T-helper 1 cell treated with Interleukin-12 subunit alpha and Interleukin-12 subunit beta and Interleukin-4 antibody, amounts not matched to agents 30 μg/mL and 1 μg/mL, for 36 hours (primary cell): ENCODE data around the gene SLC9C1.

Experiments used
- H3K27ac Mint-ChIP-seq: one replicate; pipeline ENCODE4 v1.8.0; 2021; ENCODE audit warnings: mild to moderate bottlenecking, mixed read lengths
- H3K27me3 Mint-ChIP-seq: one replicate; pipeline ENCODE4 v1.8.0; 2021; ENCODE audit warnings: low read depth, mixed read lengths
- H3K36me3 Mint-ChIP-seq: one replicate; pipeline ENCODE4 v1.8.0; 2021; ENCODE audit warnings: low read depth, mixed read lengths
- H3K4me1 Mint-ChIP-seq: one replicate; pipeline ENCODE4 v1.8.0; 2021; ENCODE audit warnings: low read depth, mixed read lengths
- H3K4me3 Mint-ChIP-seq: one replicate; pipeline ENCODE4 v1.8.0; 2021; ENCODE audit warnings: mild to moderate bottlenecking, moderate library complexity, mixed read lengths
- H3K9me3 Mint-ChIP-seq: one replicate; pipeline ENCODE4 v1.8.0; 2021; ENCODE audit warnings: mixed read lengths

The SLC9C1 gene

DNA sequence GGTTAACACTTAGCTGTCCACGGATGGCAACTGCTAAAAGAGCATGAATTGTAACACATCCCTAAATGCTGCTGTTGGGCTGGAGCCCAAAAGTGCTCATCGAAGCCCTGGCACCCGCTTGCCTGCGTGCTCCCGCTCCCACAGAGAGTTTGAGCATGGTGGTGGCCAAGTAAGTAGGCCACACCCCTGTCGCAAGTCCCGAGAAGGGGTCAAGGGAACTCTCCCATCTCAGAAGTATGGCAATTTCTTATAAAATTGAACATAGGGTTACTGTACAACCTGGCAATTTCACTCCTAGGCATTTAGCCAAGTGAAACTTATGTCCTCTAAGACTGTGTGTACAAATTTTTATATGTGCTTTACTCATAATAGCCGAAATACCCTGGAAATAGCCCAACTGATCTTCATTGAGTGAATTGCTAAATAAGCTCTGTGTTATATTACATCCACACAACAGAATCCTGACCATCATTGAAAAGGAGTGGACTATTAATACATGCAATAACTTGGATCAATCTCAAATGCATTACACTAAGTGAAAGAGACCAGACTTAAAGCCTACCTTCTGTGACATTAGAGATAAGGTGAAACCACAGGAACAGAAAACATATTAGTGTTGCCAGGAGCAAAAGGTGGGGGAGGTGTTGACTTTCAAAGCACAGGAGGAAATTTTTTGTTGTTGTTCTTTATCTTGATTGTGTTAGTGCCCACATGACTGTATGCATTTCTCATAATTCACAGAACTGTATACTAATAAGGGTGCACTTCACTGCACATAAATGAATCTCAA is 159.5 kb downstream of the SLC9C1 start:
- H3K27me3 Mint-ChIP-seq, result no peaks in the 10 kb centered on the region
- peak overlapping the region; percentile 3 for H3K4me3 Mint-ChIP-seq
- H3K27ac Mint-ChIP-seq, result peak overlapping the region; percentile 61
- H3K9me3 Mint-ChIP-seq, result no peaks in the 10 kb centered on the region
- peaks cover 8% of the 10 kb centered on the region for H3K36me3 Mint-ChIP-seq
- peaks cover 58% of the 10 kb centered on the region for H3K4me1 Mint-ChIP-seq

DNA sequence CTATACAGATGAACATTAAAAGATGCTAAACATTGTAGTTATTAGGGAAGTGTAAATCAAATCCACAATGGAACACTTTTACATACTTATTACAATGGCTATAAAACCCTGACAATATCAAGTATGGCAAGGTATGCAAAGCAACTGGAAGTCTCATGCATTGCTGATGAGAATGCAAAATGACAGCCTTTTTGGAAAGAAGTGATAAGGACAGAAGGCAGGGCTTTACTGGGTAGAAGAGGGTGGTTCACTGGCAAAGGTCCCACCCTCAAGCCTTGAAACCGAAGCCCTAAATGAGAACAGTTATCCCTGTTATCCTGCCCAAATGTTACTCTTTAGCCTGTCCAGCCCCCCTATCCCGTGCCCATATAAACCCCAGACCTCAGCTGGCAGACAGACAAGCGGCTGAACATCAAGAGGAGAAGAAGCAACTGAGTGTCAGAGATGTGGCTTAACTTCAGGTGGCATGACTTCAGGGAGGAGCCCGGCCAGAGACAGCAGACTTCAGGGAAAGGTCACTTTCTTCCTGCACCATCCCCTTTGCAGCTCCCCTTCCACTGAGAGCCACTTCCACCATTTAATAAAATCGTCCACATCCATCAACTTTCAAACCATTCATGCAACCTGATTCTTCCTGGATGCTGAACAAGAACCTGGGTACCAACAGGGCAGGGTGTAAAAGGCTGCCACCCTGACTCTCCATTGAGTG is 160.2 kb downstream of the SLC9C1 start:
- Mint-ChIP-seq H3K4me3 (peak overlapping the region; percentile 92), H3K9me3 (no peaks in the 10 kb centered on the region), H3K36me3 (peaks cover 10% of the 10 kb centered on the region), H3K27ac (peak overlapping the region; percentile 95), H3K4me1 (peaks cover 66% of the 10 kb centered on the region), H3K27me3 (no peaks in the 10 kb centered on the region)

DNA sequence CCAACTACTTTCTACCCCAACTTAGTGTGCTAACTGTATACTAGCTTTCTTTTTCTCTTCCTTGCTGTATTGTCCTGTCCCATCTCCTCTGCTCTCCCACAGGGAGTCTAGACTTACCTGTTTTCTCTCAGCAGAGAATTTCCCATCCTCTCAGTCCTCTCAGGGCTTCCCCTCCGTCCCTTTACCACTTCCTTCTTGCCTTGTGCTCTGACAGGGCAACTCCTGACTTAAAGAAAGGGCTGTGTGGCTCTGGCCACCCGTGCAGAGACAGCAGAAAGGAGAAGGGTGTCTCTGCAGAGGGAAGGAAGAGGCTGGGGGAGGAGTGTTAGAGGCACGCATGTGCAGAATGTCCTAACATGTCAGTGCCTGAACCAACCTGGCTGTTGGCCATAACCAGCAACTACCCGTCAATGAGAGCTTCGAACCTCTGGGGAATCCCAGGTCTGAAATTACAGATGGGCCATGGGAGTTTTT is 161.0 kb downstream of the SLC9C1 start, which contains the start of gene GCSAM:
TSS of gene GCSAM (minus strand) at position 274 of the 474 bp plus-strand sequence. CDS start at position 146, 128 bp downstream.
- H3K4me1 Mint-ChIP-seq, result peaks cover 73% of the 10 kb centered on the region
- no peaks in the 10 kb centered on the region for H3K9me3 Mint-ChIP-seq
- peaks cover 11% of the 10 kb centered on the region for H3K36me3 Mint-ChIP-seq
- H3K4me3 Mint-ChIP-seq, result peak within 1 kb of the TSS; percentile 92
- no peaks in the 10 kb centered on the region for H3K27me3 Mint-ChIP-seq
- H3K27ac Mint-ChIP-seq, result peak within 1 kb of the TSS; percentile 95

DNA sequence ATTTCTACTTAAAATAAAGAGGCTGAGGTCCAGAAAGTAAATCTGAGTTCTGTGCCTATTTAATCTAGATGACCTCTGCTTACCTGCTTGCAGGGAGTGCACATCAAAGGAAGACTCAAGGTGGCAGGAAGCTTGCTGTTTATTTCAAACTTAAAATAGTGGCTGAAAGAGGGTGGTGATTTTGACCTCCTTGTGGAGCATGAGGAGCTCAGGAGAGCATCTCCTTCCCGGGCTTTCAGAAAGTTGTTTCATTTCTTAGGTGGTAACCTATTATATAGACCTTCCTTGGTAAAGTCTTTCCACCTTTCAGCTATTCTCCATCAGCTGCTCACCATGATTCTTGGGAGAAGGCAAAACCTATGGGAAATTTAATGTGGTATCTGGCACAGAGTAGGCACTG is 161.5 kb downstream of the SLC9C1 start:
- peaks cover 78% of the 10 kb centered on the region for H3K4me1 Mint-ChIP-seq

DNA sequence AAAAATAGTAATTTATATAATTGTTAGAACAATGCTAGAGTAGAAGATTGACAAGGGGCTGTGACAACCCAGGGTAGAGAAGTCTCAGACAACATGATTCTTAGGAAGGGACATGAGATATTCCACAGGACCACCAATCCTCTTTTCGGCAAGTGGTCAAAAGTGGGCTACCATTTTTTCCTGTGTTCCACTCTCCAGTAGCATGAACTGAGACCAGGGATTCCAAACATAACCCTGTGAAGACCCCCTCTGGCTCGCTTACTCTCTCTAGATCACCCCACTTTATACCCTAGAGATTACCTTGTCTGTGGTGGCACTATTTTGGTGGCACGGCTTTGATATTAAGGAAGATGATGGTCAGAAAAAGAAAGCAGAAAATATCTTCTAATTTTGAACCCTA is 161.9 kb downstream of the SLC9C1 start:
- Mint-ChIP-seq H3K36me3 (peaks cover 14% of the 10 kb centered on the region), H3K4me1 (peaks cover 83% of the 10 kb centered on the region), H3K9me3 (no peaks in the 10 kb centered on the region), H3K4me3 (no peak overlapping the region), H3K27ac (peak overlapping the region; percentile 53), H3K27me3 (no peaks in the 10 kb centered on the region)

More for the DNA sequence above, 161.5 kb downstream of the SLC9C1 start:
- Mint-ChIP-seq H3K27me3 (no peaks in the 10 kb centered on the region), H3K4me3 (peak overlapping the region; percentile 92), H3K9me3 (no peaks in the 10 kb centered on the region), H3K27ac (peak overlapping the region; percentile 95), H3K36me3 (peaks cover 11% of the 10 kb centered on the region)

DNA sequence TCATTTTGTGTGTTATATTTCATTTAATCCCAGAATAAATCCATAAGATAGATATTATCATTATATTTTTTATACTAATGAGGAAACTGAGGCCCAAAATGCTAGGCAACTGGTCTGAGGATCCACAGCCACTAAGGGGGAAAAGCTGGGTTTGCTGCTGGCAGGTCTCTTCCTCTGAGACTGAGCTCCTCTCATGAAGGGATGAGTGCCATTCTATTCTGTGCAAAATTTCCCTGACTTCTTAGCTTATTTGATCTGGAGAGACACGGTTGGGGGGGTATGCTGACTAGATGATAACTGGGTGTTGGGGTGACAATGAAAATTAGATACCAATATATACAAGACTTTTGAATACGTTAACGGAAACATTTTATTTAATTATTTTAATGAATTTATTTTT is 162.9 kb downstream of the SLC9C1 start:
- Mint-ChIP-seq H3K9me3 (no peaks in the 10 kb centered on the region), H3K27ac (no peak overlapping the region), H3K4me1 (peaks cover 84% of the 10 kb centered on the region), H3K4me3 (no peak overlapping the region), H3K27me3 (no peaks in the 10 kb centered on the region), H3K36me3 (peaks cover 20% of the 10 kb centered on the region)

DNA sequence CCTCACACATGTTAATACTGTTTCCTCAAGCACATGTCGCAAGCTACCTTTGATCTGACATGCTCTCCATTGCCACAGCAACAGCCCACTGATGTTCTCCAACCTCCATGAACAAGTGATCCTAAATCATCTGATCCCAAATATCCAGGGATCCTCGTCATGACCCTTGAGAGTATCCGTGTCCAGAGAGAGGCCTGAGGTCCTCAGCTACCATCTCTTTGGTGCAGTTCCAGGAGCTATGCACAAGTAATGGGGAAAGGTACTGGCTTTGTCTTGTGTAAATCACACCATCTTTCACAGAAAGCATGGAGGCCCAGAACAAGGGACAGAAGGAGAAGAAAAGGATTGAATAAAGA is 163.4 kb downstream of the SLC9C1 start:
- no peaks in the 10 kb centered on the region for H3K9me3 Mint-ChIP-seq
- peak overlapping the region; percentile 45 for H3K27ac Mint-ChIP-seq
- H3K4me1 Mint-ChIP-seq, result peaks cover 83% of the 10 kb centered on the region
- peaks cover 23% of the 10 kb centered on the region for H3K36me3 Mint-ChIP-seq
- H3K27me3 Mint-ChIP-seq, result no peaks in the 10 kb centered on the region
- H3K4me3 Mint-ChIP-seq, result peak overlapping the region; percentile 8

DNA sequence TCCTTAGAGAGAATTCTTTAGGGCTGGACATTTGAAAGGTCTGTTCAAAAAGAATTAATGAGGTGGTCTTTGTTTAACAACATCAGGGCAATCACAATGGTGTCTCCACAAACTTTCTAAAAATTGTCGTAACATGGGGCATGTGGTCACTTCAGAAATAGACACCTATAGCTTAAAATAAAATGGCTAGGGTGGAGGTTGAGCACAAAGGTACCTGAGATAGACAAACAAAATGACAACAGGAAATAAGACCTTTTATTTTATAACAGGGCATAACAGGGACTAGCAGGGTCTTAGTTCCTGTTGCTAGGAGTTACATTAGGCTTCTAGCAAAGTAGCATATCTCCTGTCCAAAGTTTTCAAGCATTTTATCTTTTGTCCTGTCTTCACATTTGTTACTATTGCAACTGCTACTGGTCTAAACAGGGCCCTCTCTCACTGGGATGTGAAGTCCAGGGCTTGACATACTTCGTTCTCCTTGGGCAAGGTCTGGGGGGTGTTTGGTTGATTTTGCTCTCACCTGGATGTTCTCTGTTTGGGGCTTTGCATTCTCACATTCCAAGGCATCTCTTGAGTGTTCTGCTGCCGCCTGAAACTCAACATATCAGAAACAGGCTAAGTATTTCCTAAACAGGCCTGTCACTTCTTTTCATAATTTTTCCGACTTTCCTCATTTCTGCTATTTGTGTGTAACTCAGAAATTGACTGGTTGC is 163.9 kb downstream of the SLC9C1 start:
- Mint-ChIP-seq H3K4me3 (no peak overlapping the region), H3K9me3 (no peaks in the 10 kb centered on the region), H3K27ac (peak overlapping the region; percentile 45), H3K36me3 (peaks cover 23% of the 10 kb centered on the region), H3K4me1 (peaks cover 80% of the 10 kb centered on the region), H3K27me3 (no peaks in the 10 kb centered on the region)

DNA sequence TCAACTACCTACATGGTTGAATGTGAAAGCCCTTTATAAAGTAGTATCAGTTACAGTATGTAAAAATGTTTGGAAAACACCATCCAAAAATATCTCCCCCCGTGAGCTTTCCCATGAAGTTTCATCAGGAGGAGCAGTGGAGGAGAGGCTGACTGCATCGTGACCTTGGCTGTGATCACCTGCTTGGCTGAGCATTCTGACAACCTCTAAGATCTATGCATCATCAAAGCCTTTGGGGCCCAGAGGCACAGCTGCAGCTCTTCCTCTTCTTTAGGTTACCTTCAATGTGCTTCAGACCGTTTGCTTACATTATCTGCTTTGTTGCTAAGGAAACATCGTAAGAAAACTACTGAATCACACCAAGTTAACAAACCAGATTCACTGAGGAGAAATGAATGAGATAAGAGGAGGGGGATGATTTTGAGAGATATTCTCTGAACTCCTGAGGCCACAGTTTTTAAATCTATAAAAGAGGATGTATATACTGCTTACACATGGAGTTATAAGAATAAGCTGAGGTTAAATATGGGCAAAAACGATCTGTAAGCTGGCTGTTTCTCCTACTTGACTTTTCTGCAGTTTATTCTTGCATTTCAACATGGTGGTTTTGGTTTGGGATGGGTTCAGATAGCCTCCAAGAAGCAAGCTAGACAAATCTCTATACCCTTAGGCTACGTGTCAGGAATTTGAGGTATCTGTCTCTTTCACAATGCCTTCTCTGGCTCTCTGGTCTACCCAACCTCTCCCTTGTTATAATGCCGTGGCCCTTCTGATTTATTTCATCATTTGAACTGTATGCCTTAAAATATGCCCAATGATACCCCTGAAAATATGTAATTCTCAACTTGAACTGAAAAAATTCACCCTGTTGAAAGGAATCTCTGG is 164.9 kb downstream of the SLC9C1 start:
- H3K27ac Mint-ChIP-seq, result peak overlapping the region; percentile 72
- H3K27me3 Mint-ChIP-seq, result no peaks in the 10 kb centered on the region
- H3K4me1 Mint-ChIP-seq, result peaks cover 71% of the 10 kb centered on the region
- H3K9me3 Mint-ChIP-seq, result no peaks in the 10 kb centered on the region
- peaks cover 29% of the 10 kb centered on the region for H3K36me3 Mint-ChIP-seq
- H3K4me3 Mint-ChIP-seq, result peak overlapping the region; percentile 52

DNA sequence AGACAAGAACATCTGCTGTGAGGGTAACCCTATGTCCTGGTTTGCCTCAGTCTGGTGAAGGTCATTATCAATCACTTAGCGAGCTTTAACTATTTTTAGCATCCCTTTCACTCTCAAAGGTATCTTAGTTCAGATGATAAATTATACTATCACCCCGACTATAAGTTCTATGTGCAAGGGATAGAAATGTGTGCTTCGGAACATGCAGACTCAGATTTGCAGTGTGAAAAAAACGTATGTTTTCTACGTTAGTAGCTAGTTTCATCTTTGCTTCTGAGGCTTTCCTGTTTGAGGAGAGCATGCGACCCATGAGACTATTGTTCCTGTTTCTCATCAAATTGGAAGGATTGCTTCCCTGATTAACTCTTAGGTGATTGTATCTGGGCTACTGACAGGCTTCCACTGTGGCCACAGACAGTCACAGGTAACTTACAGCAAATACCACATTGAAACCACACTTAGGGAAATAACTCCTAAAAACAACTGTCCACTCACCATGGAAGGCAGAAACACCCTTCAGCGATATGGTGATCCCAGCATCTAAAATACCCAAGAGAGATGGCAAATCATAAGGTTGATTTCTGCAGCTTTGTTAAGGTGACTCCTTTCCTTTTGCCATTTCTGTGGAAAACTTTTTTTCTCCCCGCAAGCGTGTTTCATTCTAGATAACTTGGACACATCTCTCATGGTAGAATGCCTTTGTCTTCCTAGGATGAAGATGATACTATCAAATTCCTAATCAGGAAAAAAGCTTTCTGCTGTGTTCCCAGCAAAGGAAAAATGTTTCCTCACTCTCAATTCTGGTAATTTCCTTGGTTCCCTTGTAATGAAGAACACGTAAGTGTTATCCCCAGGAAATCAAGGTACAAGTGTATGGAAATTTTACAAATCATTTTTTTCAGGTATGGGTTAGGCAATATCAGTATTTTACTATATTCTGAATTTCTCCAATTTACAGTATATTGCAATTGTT is 166.2 kb downstream of the SLC9C1 start:
- H3K27ac Mint-ChIP-seq, result peak overlapping the region; percentile 76
- peak overlapping the region; percentile 67 for H3K4me3 Mint-ChIP-seq
- peaks cover 60% of the 10 kb centered on the region for H3K4me1 Mint-ChIP-seq
- no peaks in the 10 kb centered on the region for H3K27me3 Mint-ChIP-seq
- peaks cover 36% of the 10 kb centered on the region for H3K36me3 Mint-ChIP-seq
- no peaks in the 10 kb centered on the region for H3K9me3 Mint-ChIP-seq

DNA sequence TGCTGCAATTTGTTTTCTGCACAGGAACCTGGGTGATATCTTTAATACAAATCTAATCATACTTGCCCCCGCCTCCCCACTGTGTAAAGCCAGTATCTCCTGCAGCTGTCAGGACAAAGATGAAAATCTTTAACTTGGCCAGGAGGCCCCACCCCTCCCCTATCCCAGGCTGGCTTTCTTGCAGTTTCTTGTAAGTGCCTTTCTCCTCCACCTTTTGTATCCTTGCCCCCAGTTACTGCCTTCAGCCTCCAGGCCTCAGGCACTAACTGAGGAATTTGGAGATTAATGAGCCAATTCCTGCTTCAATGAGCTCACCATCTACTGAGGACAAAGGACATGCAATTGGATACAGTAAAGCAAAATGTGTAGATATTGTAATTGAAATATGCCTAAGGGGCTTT is 167.5 kb downstream of the SLC9C1 start:
- Mint-ChIP-seq H3K36me3 (peaks cover 42% of the 10 kb centered on the region), H3K27me3 (no peaks in the 10 kb centered on the region), H3K9me3 (no peaks in the 10 kb centered on the region), H3K27ac (peak overlapping the region; percentile 76), H3K4me1 (peaks cover 54% of the 10 kb centered on the region), H3K4me3 (peak overlapping the region; percentile 67)

DNA sequence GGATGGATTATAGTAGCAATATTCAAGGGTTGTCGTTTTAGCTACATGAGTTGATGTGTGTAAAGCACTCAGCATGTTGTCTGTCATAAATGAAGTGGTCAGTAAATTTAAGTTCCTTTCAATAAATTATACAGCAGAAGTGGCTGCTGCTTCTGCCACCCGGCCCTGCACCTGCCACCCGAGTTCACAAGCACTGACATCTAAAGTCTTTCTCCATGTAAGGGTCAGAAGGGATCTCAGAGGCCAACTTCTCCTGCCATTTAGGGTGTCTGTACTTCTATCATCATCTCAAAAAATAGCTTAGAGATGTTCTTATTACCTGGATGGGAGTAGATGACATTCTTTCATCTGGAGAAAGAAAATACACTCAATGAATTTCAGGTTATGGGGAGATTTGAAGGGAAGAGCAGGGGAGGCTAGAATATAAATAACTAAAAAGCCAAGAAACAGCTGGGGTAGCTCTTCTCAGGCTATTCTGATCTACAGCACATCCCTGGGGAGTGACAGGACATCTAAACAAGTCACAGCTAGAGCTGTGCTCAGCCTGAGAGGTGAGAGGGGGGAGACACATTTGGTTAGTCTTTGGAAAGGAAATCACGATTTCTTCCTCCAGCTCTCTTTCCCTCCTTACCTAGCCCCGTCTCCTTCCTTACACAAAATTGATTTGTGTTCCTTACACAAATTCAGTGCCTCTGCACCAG is 169.0 kb downstream of the SLC9C1 start:
- H3K9me3 Mint-ChIP-seq, result no peaks in the 10 kb centered on the region
- H3K4me1 Mint-ChIP-seq, result peaks cover 53% of the 10 kb centered on the region
- peaks cover 36% of the 10 kb centered on the region for H3K36me3 Mint-ChIP-seq
- no peak overlapping the region for H3K27ac Mint-ChIP-seq
- H3K4me3 Mint-ChIP-seq, result no peak overlapping the region
- no peaks in the 10 kb centered on the region for H3K27me3 Mint-ChIP-seq
